HAP-1 (cell line): ENCODE results near the gene DTHD1.

Source experiments
- DNase-seq, 2 experiments: peaks; one replicate each; pipeline ENCODE4 v3.0.0-alpha.2; 2016 to 2020; ENCODE audit warnings: low spot score in 2 of 2
- H3K27me3 ChIP-seq: fragments of 250-450 bp; sonication (Bioruptor Pico); 2 replicates; pipeline ENCODE4 v1.5.1; 2020; ENCODE audit warnings: low read depth, mild to moderate bottlenecking, moderate library complexity
- H3K36me3 ChIP-seq: fragments of 250-450 bp; sonication (Bioruptor Pico); replicated peaks from 2 replicates; pipeline ENCODE4 v1.5.1; 2020; ENCODE audit warnings: mild to moderate bottlenecking
- H3K4me1 ChIP-seq: fragments of 250-450 bp; sonication (Bioruptor Pico); 2 replicates; pipeline ENCODE4 v1.5.1; 2020; ENCODE audit warnings: mild to moderate bottlenecking
- H3K4me3 ChIP-seq: fragments of 250-450 bp; sonication (Bioruptor Pico); 2 replicates; pipeline ENCODE4 v1.5.1; 2020; ENCODE audit warnings: mild to moderate bottlenecking, moderate library complexity
- H3K9me3 ChIP-seq: fragments of 250-450 bp; sonication (Bioruptor Pico); 2 replicates; pipeline ENCODE4 v1.5.1; 2020; ENCODE audit warnings: mild to moderate bottlenecking, moderate library complexity
- in situ Hi-C: fragments of 300-500 bp; cut with MboI; formaldehyde crosslinking; loops from 3 replicates; pipeline ENCODE4 v1.14.3; 2020; ENCODE audit warnings: low sequenced_read_pairs, inconsistent platforms, mixed read lengths

The DTHD1 gene

DNA sequence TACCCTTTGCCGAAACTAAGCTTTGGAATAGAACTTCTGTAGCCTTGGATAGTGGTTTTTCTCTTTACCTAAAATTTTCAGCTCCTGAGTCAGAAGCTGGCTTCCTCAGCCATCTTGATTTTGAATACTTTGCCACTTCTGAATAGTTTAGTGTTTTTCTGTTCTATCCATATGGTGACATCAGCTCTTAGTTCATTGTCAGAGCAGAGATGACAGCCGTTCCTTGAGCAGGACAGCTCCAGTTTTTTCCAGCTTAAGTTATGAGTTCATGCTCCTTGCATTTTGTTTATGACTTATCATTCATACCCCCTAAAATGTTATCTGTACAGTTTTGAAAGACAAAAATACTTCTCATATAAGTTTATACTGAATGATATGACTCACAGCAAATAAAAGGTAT, 47.8 kb downstream of the DTHD1 start:
- no peak overlapping the region for H3K4me3 ChIP-seq
- in situ Hi-C loops: no loop called here

DNA sequence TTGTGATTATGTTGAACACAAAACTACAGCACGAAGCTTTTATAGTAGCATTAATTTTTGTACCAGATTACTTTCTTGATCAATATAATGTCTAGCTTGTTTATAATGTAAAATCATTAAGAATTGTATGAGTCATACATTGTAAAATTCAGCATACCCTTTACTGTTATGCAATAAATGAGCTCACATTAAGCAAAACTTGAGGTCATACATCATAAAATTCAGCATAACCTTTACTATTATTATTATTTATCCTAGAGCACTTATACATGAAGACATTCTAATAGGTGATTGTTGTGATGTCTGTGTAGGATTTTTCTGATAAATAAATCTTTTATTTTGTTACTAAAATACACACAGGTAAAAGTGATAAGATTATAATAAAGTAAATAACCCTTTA, 49.4 kb downstream of the DTHD1 start:
- Histone ChIP-seq H3K4me3 (no peak overlapping the region), H3K36me3 (no peaks in the 10 kb centered on the region), H3K4me1 (no peaks in the 10 kb centered on the region), H3K9me3 (no peaks in the 10 kb centered on the region), H3K27me3 (no peaks in the 10 kb centered on the region)
- in situ Hi-C loops: no loop called here
- DNase-seq: no peak

More for the DNA sequence above, 47.8 kb downstream of the DTHD1 start:
- Histone ChIP-seq H3K36me3 (no peaks in the 10 kb centered on the region), H3K27me3 (no peaks in the 10 kb centered on the region), H3K9me3 (no peaks in the 10 kb centered on the region), H3K4me1 (no peaks in the 10 kb centered on the region)
- no peak for DNase-seq

DNA sequence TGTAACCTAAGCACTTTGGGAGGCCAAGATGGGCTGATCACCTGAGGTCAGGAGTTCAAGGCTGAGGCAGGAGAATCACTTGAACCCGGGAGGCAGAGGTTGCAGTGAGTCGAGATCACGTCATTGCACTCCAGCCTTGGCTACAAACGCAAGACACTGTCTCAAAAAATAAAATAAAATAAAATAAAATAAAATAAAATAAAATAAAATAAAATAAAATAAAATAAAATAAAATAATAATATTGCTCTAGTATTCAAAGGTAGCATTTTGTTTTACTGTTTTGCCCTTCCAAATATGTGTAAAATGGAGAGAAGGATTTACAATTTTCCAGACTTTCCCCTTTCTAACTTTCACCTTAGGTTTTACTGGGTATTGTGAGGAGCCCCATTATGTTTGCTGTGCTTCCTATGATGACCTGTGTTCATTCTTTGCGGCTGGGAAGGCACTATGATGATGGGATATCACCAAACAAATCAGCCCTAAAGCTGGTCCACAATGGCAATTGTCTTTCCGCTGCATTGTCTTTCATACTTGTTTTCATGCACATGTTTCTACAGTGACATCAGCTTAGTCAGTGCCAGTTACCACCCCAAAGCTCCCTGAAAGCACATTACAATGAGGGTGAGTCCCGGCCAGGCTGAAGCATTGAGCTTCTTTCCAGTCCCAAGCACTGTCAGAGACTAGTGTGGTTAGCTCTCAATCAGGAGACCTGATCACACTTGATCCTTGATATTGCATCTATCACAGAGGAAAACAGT, 50.8 kb downstream of the DTHD1 start:
- no peak overlapping the region for H3K4me3 ChIP-seq
- in situ Hi-C loops: no loop called here
- no peak for DNase-seq
- H3K27me3 ChIP-seq: no peaks in the 10 kb centered on the region
- H3K4me1 ChIP-seq: no peaks in the 10 kb centered on the region
- no peaks in the 10 kb centered on the region for H3K36me3 ChIP-seq
- no peaks in the 10 kb centered on the region for H3K9me3 ChIP-seq

DNA sequence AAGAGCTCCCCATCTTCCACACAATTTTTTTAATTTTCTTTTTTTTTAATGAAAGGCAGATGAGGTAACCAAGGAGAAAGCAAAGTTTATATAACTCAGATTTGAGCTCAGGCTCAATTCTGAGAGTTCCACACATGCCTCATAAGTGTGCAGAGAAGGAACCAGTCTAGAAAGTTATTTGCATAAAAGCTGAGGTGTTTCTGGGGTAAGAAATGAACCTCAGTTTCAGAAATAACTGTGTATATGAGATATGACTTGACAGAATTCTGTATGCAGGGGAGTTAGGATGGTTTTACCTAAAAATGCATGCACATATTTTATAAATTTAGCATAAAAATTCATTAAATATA, 51.3 kb downstream of the DTHD1 start:
- no peaks in the 10 kb centered on the region for H3K4me1 ChIP-seq
- H3K4me3 ChIP-seq: no peak overlapping the region
- in situ Hi-C loops: no loop called here
- no peaks in the 10 kb centered on the region for H3K27me3 ChIP-seq
- no peaks in the 10 kb centered on the region for H3K36me3 ChIP-seq
- no peak for DNase-seq
- H3K9me3 ChIP-seq: no peaks in the 10 kb centered on the region

DNA sequence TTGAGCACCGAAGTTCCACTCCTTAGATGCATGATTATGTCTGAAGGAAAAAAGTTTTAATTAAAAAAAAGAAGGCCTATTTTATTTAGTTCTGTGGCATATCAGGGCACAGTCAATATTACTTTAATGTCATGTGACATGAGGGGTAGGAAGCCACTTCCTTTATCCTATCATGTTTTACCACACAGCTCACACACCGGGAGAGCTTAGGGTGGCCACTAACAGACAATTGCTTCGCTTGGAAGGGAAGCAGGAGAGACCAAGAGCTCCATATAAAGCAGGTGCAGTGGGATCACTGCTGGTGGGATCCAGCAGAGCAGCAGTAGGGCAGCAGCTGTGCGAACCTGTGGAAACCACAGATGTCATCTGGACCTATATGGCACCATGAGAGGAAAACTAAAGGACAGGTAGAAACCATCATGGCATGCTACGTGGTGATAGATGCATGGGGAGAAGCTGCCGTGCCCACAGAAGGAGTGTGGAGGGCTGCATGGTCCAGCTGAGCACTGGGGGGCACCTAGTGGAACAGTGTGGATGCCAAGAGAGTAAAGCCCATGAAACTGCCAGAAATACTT, 52.0 kb downstream of the DTHD1 start:
- in situ Hi-C loops: no loop called here
- Histone ChIP-seq H3K36me3 (no peaks in the 10 kb centered on the region), H3K9me3 (no peaks in the 10 kb centered on the region), H3K27me3 (no peaks in the 10 kb centered on the region), H3K4me3 (no peak overlapping the region), H3K4me1 (no peaks in the 10 kb centered on the region)
- DNase-seq: no peak

DNA sequence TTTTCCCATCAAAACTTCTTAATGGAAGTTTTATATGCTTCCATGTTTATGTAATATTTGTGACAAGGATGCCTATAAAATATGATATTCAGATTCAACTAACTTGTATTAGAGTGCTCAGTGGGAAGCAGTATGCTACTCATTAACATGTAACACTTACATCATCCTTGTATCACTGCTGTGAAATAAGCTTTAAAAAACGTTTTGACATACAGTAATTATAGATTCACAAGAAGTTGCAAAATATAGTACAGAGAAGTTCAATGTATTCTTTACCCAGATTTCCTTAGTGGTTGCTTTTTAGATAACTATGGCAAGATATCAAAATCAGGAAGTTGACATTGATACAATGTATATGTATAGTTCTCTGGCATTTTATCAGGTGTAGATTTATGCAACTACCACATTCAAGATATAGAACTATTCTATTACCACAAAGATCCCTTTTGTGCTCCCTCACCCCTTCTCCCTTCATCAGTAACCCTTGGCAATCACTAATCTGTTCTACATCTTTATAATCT, 56.3 kb downstream of the DTHD1 start:
- H3K27me3 ChIP-seq: no peaks in the 10 kb centered on the region
- in situ Hi-C loops: no loop called here
- H3K4me1 ChIP-seq: no peaks in the 10 kb centered on the region
- H3K36me3 ChIP-seq: no peaks in the 10 kb centered on the region
- DNase-seq: no peak
- H3K4me3 ChIP-seq: no peak overlapping the region
- H3K9me3 ChIP-seq: no peaks in the 10 kb centered on the region

DNA sequence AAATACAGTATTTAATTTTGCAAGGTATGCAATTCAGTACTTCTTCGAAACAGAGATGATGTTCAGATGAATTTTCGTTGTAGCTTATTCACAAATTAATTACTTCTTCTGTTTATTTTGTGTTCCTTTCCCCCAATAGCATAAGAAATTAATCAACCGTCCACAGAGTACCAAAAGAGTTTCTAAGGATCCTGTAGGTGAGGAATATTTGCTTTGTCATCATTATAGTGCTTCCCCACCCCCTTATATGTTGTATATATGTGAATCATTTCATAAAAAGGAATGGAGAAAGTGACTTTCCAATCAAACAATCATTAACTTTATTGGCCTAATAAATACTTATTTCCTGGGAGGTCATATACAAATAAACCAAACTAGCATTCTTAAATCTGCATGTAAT, 57.6 kb downstream of the DTHD1 start:
- no peaks in the 10 kb centered on the region for H3K27me3 ChIP-seq
- in situ Hi-C loops: no loop called here
- DNase-seq: no peak

DNA sequence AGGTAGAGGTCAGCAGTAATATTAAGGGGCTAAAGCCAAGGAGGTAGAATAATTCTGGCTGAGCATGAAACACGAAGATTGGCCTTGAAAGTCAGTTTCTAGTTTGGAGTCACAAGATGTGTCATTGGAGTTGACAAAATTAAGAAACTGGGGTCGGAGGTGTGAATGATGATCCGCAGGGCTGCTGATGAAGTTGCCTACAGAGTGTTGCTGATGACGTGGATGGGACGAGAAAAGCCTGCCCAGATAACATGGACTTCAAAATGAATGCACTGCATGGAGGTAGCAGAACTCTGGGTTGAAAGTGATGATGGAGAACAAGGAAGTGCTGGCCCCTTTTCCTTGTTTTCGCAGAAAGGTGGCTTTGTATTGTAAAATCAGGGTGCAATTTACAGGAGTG, 60.5 kb downstream of the DTHD1 start:
- Histone ChIP-seq H3K27me3 (no peaks in the 10 kb centered on the region), H3K4me1 (no peaks in the 10 kb centered on the region), H3K4me3 (no peak overlapping the region), H3K9me3 (no peaks in the 10 kb centered on the region), H3K36me3 (no peaks in the 10 kb centered on the region)
- in situ Hi-C loops: no loop called here
- no peak for DNase-seq

More for the DNA sequence above, 57.6 kb downstream of the DTHD1 start:
- no peak overlapping the region for H3K4me3 ChIP-seq
- H3K36me3 ChIP-seq: no peaks in the 10 kb centered on the region
- H3K4me1 ChIP-seq: no peaks in the 10 kb centered on the region
- H3K9me3 ChIP-seq: no peaks in the 10 kb centered on the region

DNA sequence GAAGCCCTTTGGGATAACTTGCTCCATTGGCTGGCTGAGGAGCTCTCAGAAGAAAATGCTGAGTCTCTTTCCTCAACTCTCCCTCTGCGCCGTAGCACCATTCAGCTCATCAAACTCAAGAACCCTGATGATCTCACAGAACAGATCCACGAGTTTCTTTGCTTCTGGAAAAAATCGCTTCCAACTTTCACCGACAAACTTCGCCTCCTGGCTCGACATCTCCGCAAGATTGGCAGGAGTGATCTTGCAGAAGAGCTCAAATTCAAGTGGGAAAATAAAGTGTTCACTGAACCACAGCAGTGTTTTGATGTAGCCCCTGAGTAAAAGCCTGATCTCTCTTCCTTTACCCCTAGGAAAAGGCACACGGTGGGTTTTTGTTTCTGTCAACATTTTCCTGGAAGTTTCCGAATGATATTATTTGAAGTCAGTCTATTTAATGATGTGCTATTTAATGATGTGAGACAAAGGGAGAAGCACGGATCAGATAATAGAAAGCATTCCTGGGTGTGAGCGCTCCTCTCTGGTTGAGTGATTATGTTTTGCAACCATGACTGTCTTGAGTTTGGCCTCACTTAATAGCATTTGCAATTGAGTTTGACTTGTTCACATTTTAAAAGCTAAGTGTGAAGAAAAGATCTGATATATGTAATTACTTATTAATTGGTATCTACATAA, 62.2 kb downstream of the DTHD1 start:
- no peaks in the 10 kb centered on the region for H3K9me3 ChIP-seq
- DNase-seq: no peak
- H3K27me3 ChIP-seq: no peaks in the 10 kb centered on the region
- no peak overlapping the region for H3K4me3 ChIP-seq
- in situ Hi-C loops: no loop called here
- H3K36me3 ChIP-seq: no peaks in the 10 kb centered on the region
- no peaks in the 10 kb centered on the region for H3K4me1 ChIP-seq

DNA sequence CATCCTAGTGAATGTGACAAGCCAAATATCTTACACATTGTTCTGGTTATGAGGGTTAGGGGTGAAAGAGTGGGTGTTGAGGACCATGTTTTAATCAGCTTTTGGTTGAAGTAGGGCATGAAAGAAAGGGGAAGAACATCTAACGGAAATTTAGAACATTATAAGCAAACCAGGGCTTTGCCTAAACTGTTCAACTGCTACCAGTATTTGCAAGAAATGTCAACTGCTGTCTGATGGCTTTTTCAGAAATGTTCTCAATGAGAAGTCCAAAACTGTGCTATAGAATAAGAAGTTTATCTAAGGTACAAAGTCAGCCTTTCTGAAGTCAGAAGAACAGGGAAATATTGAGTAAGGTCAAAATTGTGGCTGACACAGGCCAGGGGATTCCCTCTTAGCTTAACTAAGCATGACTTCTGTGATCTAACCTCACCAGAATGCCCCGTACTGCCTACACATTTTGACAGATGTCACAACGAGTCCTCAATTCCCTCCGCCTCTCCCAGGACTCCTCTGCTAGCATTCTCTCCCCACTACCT, 67.1 kb downstream of the DTHD1 start:
- Histone ChIP-seq H3K4me3 (no peak overlapping the region), H3K4me1 (no peaks in the 10 kb centered on the region), H3K27me3 (no peaks in the 10 kb centered on the region; the same call in 1 of the 2 replicates), H3K9me3 (no peaks in the 10 kb centered on the region), H3K36me3 (no peaks in the 10 kb centered on the region)
- in situ Hi-C loops: no loop called here
- no peak for DNase-seq

DNA sequence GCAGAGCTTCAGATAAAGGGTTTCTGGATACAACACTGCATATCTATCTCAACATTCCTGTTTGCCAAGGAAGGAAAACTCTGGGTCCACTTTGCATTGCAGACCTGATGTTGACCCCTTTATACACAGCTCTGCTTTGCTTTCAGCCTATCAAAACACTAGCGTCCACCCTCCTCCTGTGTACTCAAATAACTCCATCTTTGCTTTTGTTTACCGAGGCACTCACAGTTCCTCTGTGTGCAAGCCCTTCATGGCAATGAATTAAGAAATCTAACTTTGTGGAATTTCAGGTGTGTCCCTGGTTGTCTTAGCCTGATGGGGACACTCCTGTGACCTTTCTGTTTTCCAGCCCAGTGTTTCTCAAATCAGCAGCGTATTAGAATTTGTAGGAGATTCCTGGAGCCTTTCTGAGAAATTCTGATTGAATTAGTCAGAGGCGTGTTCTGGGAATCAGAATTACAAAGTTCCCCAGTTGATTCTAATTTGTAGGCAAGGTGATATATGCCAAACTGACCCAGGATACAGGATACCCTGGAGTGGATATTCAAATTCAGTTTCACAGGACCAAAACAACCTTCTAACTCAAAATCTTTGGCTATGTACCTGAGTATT, 68.6 kb downstream of the DTHD1 start:
- no peak for DNase-seq
- in situ Hi-C loops: loop anchor here (10.0 kb wide), 1 partner anchor 1035 kb away; no protein-coding TSS in a partner anchor
- no peaks in the 10 kb centered on the region for H3K36me3 ChIP-seq
- H3K4me1 ChIP-seq: no peaks in the 10 kb centered on the region
- no peaks in the 10 kb centered on the region for H3K9me3 ChIP-seq
- H3K4me3 ChIP-seq: no peak overlapping the region
- no peaks in the 10 kb centered on the region; the same call in 1 of the 2 replicates for H3K27me3 ChIP-seq

DNA sequence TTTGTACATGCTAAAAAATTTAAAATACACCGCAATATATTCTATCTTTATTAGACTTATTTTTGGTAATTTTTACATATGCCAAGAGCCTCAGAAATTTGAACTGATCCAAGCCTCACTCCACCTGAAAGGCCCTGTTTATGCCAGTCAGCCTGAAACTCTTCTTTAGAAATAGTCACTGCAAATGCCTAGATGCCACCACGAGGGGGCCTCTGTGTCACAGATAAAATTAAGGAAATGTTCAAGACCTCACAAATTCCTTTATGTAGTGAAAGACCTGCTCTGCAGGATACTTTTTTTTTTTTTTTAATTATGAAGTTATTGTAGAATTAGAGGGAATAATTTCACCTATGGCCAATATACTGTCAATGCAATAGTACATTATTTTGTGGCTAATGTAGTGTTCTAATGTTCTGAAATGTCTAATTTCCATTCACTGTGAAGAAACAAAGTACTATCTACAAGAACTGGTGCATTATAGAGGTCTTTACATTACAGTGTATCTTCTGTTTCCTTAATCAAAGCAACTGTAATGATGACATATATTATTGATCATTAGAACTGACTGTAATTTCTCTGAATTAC, 69.8 kb downstream of the DTHD1 start:
- Histone ChIP-seq H3K4me1 (no peaks in the 10 kb centered on the region), H3K4me3 (no peak overlapping the region), H3K36me3 (no peaks in the 10 kb centered on the region), H3K9me3 (no peaks in the 10 kb centered on the region), H3K27me3 (no peaks in the 10 kb centered on the region; the same call in 1 of the 2 replicates)
- DNase-seq: peak; percentile 49 to 69
- in situ Hi-C loops: loop anchor here (10.0 kb wide), 1 partner anchor 1034 kb away; no protein-coding TSS in a partner anchor

DNA sequence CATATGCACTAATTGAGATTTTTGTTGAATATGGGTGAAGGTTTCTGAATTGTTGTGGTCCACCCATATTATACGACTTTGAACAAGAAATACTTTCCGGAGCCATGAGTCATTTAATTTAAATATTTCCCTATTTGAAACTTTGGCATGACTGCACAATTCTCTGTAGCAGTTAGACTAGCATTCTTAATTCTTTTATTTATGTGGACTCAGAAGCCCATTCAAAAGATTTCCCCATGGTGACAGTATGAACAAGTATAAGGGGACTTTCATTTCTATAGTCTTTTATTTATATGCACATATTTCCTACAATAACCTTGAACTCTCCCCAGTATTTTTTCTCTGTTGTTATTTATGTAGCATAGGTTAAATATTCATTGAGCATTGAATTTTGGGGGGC, 72.6 kb downstream of the DTHD1 start:
- no peaks in the 10 kb centered on the region for H3K36me3 ChIP-seq
- in situ Hi-C loops: loop anchor here (10.0 kb wide), 1 partner anchor 1031 kb away; no protein-coding TSS in a partner anchor

More for the DNA sequence above, 72.6 kb downstream of the DTHD1 start:
- DNase-seq: no peak
- no peaks in the 10 kb centered on the region for H3K9me3 ChIP-seq
- no peaks in the 10 kb centered on the region for H3K4me1 ChIP-seq
- no peak overlapping the region for H3K4me3 ChIP-seq
- no peaks in the 10 kb centered on the region; the same call in 1 of the 2 replicates for H3K27me3 ChIP-seq
